OCI-LY1 (cell line): Measurements from ENCODE around the gene FOXK2.
"Not testable (repeated sequence)": the region's sequence is repeated elsewhere in the genome, so short reads cannot be mapped to it uniquely, and the experiment has no call there.

Experiments
- H2AFZ ChIP-seq: fragments of 200-600 bp; sonication (generic), shearing (Covaris generic); 2 replicates; pipeline ENCODE4 v1.6.0; 2014; ENCODE audit warnings: antibody characterized with exemption, mild to moderate bottlenecking, low read length
- H3F3A ChIP-seq: fragments of 200-600 bp; sonication (generic), shearing (Covaris generic); 2 replicates; pipeline ENCODE4 v1.6.0; 2014; ENCODE audit warnings: mild to moderate bottlenecking, antibody characterized with exemption, low read length, moderate library complexity; ENCODE audit not compliant: insufficient read depth
- H3K27ac ChIP-seq: fragments of 200-600 bp; sonication (generic); 2 replicates; pipeline ENCODE4 v1.5.1; 2014; ENCODE audit warnings: low read length, mixed run types, mild to moderate bottlenecking, low read depth; ENCODE audit not compliant: poor library complexity, severe bottlenecking
- H3K27me3 ChIP-seq: fragments of 200-600 bp; sonication (generic); 2 replicates; pipeline ENCODE4 v1.6.0; 2014; ENCODE audit warnings: antibody characterized with exemption, mild to moderate bottlenecking, low read length, moderate library complexity; ENCODE audit not compliant: insufficient read depth
- H3K36me3 ChIP-seq: fragments of 200-600 bp; sonication (generic); 2 replicates; pipeline ENCODE4 v1.6.1; 2014; ENCODE audit warnings: mild to moderate bottlenecking, antibody characterized with exemption, low read length, moderate library complexity, mixed read lengths; ENCODE audit not compliant: insufficient read depth
- H3K4me1 ChIP-seq: fragments of 200-600 bp; sonication (generic); 2 replicates; pipeline ENCODE4 v1.5.1; 2014; ENCODE audit warnings: mild to moderate bottlenecking, low read length, moderate library complexity; ENCODE audit not compliant: insufficient read depth, severe bottlenecking
- H3K4me2 ChIP-seq: fragments of 200-600 bp; sonication (generic), shearing (Covaris generic); 2 replicates; pipeline ENCODE4 v1.6.1; 2014; ENCODE audit warnings: low read length
- H3K4me3 ChIP-seq: fragments of 200-600 bp; sonication (generic); 2 replicates; pipeline ENCODE4 v1.5.1; 2014; ENCODE audit warnings: low read length, low read depth, mild to moderate bottlenecking, mixed read lengths; ENCODE audit not compliant: poor library complexity, severe bottlenecking
- H3K79me2 ChIP-seq: fragments of 200-600 bp; shearing (Covaris generic); 2 replicates; pipeline ENCODE4 v1.6.1; 2016; ENCODE audit warnings: mixed run types, low read length, mixed read lengths; ENCODE audit not compliant: insufficient read depth
- H3K9ac ChIP-seq: fragments of 200-600 bp; sonication (generic), shearing (Covaris generic); 2 replicates; pipeline ENCODE4 v1.6.1; 2014; ENCODE audit warnings: mild to moderate bottlenecking, low read length, mixed read lengths
- H3K9me2 ChIP-seq: fragments of 200-600 bp; sonication (generic), shearing (Covaris generic); 2 replicates; pipeline ENCODE4 v1.6.1; 2014; ENCODE audit warnings: low read depth, mild to moderate bottlenecking, low read length, mixed read lengths
- H3K9me3 ChIP-seq: fragments of 200-600 bp; shearing (Covaris generic); 2 replicates; pipeline ENCODE4 v1.6.1; 2014; ENCODE audit warnings: low read length, mixed read lengths
- H4K20me1 ChIP-seq: fragments of 200-600 bp; sonication (generic), shearing (Covaris generic); 2 replicates; pipeline ENCODE4 v1.6.0; 2016; ENCODE audit warnings: mild to moderate bottlenecking, low read length; ENCODE audit not compliant: insufficient read depth
- EZH2 ChIP-seq: fragments of 200-600 bp; sonication (generic), shearing (Covaris generic); IDR thresholded peaks from 2 replicates; pipeline ENCODE4 v1.8.0; 2017; ENCODE audit warnings: borderline replicate concordance, mixed run types, mild to moderate bottlenecking, antibody characterized with exemption, low read length, moderate library complexity, mixed read lengths
- TF ChIP-seq, protein P1 (sequence below): fragments of 200-600 bp; sonication (generic), shearing (Covaris generic); IDR thresholded peaks from 2 replicates; pipeline ENCODE4 v1.5.1; 2017; ENCODE audit warnings: mild to moderate bottlenecking, antibody characterized with exemption, low read length, moderate library complexity, mixed read lengths

The FOXK2 gene

DNA sequence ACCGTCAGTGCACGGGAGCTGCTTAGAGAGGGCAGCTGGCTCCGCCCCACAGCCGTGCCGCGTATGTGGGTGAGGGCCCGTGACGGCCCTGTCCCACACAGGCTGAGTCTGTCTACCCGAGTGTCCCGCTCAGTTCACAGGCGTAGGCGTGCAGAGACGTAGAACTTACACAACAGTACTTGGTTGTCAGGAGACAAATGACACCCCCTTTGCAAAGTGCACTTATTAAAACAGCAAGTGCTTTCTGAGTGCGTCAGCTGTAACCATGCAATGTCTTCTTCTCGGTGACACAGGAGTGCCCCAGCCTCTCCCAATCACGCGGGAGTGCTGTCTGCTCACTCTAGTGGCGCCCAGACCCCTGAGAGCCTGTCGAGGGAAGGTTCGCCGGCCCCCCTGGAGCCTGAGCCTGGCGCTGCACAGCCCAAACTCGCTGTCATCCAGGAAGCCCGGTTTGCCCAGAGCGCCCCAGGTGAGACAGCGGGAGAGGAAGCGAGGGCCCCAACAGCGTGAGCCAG lies 64.2 kb downstream of the FOXK2 start:
- Histone ChIP-seq H3K9me2 (no peaks in the 10 kb centered on the region), H3K36me3 (peaks cover 73% of the 10 kb centered on the region)

DNA sequence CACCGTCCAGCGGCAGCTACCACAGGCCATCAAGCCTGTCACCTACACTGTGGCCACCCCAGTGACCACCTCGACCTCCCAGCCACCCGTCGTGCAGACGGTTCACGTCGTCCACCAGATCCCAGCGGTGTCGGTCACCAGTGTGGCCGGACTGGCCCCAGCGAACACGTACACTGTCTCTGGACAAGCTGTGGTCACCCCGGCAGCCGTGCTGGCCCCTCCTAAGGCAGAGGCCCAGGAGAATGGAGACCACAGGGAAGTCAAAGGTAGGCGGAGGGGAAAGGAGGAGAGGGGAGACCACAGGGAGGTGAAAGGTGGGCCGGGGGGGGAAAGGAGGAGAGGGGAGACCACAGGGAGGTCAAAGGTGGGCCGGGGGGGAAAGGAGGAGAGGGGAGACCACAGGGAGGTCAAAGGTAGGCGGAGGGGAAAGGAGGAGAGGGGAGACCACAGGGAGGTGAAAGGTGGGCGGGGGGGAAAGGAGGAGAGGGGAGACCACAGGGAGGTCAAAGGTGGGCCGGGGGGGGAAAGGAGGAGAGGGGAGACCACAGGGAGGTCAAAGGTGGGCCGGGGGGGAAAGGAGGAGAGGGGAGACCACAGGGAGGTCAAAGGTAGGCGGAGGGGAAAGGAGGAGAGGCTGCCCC lies 66.5 kb downstream of the FOXK2 start:
- H3K36me3 ChIP-seq: peaks cover 75% of the 10 kb centered on the region
- not testable (repeated sequence) for H3K9me3 ChIP-seq, H3K4me2 ChIP-seq

More for the DNA sequence above, 64.2 kb downstream of the FOXK2 start:
- Histone ChIP-seq H4K20me1 (no peaks in the 10 kb centered on the region), H3K4me3 (no peak overlapping the region), H3K27ac (no peak overlapping the region), H3F3A (no peaks in the 10 kb centered on the region), H3K79me2 (no peaks in the 10 kb centered on the region), H3K27me3 (no peaks in the 10 kb centered on the region), H3K9ac (no peak overlapping the region), H3K4me1 (no peaks in the 10 kb centered on the region), H2AFZ (no peak overlapping the region), H3K4me2 (no peak overlapping the region), H3K9me3 (no peaks in the 10 kb centered on the region)
- TF ChIP-seq EZH2: no peak
- TF ChIP-seq, protein P1, sequence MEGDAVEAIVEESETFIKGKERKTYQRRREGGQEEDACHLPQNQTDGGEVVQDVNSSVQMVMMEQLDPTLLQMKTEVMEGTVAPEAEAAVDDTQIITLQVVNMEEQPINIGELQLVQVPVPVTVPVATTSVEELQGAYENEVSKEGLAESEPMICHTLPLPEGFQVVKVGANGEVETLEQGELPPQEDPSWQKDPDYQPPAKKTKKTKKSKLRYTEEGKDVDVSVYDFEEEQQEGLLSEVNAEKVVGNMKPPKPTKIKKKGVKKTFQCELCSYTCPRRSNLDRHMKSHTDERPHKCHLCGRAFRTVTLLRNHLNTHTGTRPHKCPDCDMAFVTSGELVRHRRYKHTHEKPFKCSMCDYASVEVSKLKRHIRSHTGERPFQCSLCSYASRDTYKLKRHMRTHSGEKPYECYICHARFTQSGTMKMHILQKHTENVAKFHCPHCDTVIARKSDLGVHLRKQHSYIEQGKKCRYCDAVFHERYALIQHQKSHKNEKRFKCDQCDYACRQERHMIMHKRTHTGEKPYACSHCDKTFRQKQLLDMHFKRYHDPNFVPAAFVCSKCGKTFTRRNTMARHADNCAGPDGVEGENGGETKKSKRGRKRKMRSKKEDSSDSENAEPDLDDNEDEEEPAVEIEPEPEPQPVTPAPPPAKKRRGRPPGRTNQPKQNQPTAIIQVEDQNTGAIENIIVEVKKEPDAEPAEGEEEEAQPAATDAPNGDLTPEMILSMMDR: no peak

DNA sequence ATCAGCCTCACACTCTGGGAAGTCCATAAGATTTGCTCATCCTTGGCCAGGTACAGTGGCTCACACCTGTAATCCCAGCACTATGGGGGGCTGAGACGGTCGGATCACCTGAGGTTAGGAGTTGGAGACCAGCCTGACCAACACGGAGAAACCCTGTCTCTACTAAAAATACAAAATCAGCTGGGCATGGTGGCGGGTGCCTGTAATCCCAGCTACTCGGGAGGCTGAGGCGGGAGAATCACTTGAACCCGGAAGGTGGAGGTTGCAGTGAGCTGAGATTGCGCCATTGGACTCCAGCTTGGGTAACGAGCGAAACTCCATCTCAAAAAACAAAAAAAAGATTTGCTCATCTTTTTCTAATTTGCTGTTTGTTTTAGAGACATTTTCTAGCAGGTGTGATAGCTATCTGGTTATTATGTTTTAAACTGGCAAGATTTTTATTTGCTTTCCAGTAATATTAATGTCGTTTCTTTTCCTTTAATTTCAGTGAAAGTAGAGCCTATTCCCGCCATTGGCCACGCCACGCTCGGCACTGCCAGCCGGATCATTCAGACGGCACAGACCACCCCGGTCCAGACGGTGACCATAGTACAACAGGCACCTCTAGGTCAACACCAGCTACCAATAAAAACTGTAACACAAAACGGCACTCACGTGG lies 67.2 kb downstream of the FOXK2 start:
- no peaks in the 10 kb centered on the region for H3K9me3 ChIP-seq
- H2AFZ ChIP-seq: no peak overlapping the region
- peaks cover 15% of the 10 kb centered on the region for H3K4me1 ChIP-seq
- no peaks in the 10 kb centered on the region for H3K27me3 ChIP-seq
- no peak overlapping the region for H3K27ac ChIP-seq
- peaks cover 76% of the 10 kb centered on the region for H3K36me3 ChIP-seq
- no peaks in the 10 kb centered on the region for H3K9me2 ChIP-seq
- peaks cover 8% of the 10 kb centered on the region; the same call in 1 of the 2 replicates for H3F3A ChIP-seq
- H3K4me3 ChIP-seq: no peak overlapping the region
- no peak for TF ChIP-seq EZH2
- TF ChIP-seq, protein P1: no peak
- no peak overlapping the region for H3K9ac ChIP-seq
- H4K20me1 ChIP-seq: no peaks in the 10 kb centered on the region
- no peak overlapping the region for H3K4me2 ChIP-seq
- no peaks in the 10 kb centered on the region for H3K79me2 ChIP-seq

More for the DNA sequence above, 66.5 kb downstream of the FOXK2 start:
- not testable (repeated sequence) for H2AFZ ChIP-seq, H3K79me2 ChIP-seq, H4K20me1 ChIP-seq, H3K9ac ChIP-seq, H3F3A ChIP-seq, H3K9me2 ChIP-seq, H3K27me3 ChIP-seq, H3K27ac ChIP-seq, H3K4me3 ChIP-seq, H3K4me1 ChIP-seq
